GM21515 (cell line): ENCODE measurements around the gene DHODH.

Experiments used
- ATAC-seq: cut with Tn5 transposase; IDR thresholded peaks from one replicate; pipeline ENCODE4 v1.9.1; 2021; ENCODE audit not compliant: unreplicated experiment

Gene DHODH

DNA sequence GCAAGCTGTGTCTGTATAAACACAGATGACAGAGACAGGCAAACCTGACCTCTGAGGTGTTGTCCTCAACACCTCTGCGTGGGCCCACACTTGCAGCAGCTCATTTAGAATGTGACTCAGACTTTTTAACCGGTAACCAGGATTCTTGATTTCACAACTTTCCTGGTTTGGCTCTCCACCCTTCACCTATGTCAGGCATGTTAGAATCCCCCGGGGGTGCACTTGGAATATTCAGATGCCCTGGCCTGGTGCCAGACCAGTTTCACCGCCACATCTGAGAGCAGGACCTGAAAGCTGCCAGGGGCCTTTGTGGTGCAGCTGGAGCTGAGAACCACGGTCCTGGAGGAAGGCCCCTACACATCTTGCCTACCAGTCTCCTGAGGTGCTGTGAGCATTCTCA lies 4.8 kb downstream of the DHODH start:
- ATAC-seq = no peak

DNA sequence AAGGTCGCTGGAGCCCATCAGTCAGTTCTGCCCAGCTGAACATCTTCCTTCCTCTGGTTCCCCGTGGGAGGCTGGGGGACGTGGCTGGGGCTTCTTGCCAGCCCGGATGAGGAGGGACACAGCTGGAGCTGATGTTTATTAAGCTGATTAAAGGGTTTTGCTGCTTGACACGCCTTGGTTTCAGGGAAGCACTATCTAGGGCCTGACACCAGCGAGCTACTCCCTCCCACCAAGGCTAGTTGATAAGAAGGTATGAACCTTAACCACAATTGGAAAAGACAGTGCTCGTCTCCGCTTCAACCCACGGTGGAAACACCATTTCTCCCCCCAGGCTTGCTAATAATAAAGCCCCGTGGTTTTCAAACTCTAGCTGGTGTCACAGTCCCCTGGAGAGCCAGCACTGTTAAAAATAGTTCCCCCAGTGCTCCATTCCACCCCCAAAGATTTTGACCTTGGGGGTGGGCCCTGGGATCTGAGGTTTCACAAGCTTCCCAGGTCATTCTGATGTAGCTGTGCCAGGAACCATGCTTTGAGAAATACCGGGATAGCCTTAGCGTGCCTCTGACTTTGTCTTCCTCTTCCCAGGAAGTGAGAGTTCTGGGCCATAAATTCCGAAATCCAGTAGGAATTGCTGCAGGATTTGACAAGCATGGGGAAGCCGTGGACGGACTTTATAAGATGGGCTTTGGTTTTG lies 5.5 kb downstream of the DHODH start:
- no peak for ATAC-seq

DNA sequence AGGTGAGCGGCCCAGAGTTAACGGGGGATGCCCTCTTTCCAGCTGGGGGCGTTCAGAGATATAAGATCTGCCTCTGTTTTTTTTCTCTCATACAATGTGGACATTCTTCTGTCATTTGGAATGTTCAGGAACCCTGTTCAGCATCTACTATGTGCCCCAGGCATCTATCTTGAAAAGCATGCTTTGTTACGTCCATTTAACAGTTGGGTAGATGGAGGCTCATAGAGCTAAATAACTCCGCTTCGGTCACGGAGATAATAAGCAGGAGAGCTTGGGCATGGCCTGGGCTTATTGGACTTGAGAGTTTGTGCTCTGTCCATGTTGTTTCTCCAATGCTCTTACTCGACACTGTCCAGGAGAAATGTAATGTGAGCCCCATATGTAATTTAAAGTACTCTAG lies 6.1 kb downstream of the DHODH start:
- no peak for ATAC-seq

DNA sequence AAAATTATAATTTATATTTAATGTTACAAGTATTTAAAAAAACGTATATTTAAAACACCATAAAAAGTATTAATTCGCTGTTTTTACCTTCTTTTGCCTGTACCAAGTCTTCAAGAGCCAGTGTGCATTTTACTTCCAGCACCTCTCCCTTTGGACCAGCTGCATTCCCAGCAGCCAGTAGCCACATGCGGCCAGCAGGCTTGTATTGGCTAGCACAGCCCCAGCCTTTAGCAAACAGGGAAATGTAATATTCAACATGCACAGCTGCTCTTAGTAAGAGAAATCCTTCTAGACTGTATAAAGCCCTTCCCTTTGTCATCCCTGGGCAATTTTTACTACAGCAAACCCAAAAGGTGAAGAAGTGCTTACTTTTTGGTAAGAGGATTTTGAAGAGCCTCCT lies 6.6 kb downstream of the DHODH start:
- no peak for ATAC-seq

DNA sequence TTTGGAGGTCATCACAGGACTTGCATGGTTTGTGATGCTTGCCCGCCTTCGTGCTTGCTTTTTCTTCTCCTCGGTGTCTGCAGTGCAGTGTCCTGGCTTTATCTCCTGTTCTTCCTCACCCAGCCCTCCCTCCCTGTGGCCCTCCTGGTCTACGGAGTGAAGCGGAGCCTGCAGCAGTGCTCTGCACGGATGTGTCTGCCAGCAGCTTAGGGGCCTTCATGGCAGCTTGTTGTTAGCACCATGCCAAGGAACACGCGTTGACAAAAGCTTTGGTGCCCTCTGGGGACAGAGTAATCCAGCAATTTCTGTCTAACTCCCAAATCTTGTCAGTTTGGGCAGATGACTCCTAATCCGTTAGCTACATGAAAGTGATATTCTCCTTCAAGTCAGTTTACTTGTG lies 9.9 kb downstream of the DHODH start:
- no peak for ATAC-seq

DNA sequence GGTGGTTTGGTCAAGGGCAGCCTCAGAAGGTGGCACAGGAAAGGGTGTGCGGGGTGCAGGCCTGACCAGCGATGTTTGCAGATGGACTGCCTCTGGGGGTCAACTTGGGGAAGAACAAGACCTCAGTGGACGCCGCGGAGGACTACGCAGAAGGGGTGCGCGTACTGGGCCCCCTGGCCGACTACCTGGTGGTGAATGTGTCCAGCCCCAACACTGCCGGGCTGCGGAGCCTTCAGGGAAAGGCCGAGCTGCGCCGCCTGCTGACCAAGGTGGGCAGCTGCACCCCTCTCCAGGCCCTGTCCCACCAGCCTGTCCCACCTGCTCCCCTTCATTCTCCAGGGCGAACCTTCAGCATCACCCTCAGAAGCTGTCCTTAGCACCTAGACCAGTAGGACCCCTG lies 12.5 kb downstream of the DHODH start:
- ATAC-seq = no peak

DNA sequence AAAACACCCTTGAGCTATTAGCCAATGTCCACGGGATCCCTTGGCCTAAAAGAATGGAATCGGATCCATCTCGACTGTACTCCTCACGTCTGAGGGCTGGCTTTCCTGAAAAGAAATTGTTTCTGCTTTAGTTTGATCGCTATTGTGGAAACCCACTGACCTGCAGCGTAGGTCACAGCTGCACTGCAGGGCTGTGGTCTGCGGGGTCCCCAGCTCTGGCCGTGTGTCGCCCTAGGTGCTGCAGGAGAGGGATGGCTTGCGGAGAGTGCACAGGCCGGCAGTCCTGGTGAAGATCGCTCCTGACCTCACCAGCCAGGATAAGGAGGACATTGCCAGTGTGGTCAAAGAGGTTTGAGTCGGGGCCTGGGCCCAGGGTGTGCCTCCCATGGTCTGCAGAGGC lies 13.6 kb downstream of the DHODH start:
- ATAC-seq = no peak

DNA sequence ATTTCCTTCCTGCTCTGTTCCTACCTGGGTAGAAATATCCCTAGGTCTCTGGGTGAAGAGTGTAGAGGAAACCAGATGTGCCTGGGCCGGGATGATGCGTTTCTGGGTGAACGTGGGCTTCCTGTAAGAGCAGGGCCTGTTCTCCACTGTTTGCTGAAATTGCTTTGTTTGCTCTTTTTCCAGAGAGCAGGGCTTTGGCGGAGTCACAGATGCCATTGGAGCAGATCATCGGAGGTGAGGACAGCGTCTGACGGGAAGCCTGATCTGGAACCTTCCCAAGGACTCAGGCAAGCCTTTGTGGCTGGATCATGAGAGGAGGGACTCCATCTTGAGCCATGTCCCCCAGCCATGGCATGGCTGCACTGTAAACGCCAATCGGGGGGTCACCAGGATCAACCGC lies 15.4 kb downstream of the DHODH start:
- no peak for ATAC-seq

DNA sequence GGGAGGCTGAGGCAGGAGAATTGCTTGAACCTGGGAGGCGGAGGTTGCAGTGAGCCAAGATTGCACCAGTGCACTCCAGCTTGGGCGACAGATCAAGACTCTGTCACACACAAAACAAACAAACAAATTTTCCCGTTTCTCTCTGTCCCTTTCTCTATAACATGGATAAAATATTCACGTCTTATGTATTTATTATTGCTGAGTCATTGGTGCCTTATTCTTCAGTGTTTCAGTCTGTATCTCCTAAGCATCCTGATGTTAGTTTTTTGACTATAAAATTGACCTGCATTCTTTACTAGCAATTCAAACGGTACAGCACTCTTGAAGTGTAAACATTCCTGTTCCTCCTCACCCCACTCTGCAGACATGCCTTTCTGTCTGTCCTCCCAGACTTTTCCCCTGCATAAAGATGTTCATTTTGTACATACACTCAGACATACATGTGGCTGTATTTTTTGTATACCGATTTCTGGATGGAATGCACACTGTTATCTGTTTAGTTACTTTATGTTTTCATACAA lies 16.4 kb downstream of the DHODH start:
- ATAC-seq = no peak

DNA sequence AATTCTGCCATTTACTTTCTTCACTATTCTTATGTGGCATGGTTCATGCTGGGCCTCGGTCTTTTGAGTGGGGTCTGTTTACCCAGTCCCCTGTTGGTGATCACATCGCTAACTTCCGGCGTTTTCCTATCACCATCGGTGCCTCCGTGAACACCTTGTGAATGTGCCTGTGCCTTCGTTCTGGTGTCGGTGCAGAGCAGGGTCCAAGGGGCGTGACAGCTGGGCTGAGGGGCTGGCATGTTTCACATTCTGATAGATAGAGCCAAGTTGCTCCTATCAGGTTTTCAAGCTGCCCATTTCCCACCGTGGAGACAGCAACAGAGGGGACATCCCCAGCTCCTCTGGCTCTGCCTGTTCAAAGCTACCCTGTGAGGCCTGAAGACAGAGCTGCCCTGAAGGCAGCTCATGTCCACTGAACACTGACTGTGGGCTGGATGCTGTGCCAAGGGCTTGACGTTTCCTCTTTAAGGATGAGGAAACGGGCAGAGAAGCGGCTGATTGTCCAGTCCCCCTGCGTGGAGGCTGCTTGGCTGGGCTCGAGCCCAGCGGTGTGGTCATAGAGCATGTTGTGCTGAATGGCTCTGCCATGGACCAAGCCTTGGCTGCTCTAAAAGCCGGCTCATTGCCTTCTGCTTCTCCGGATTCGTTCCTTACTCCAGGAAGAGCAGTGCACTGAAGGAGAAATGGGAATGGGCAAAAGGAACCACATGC lies 17.0 kb downstream of the DHODH start:
- no peak for ATAC-seq

DNA sequence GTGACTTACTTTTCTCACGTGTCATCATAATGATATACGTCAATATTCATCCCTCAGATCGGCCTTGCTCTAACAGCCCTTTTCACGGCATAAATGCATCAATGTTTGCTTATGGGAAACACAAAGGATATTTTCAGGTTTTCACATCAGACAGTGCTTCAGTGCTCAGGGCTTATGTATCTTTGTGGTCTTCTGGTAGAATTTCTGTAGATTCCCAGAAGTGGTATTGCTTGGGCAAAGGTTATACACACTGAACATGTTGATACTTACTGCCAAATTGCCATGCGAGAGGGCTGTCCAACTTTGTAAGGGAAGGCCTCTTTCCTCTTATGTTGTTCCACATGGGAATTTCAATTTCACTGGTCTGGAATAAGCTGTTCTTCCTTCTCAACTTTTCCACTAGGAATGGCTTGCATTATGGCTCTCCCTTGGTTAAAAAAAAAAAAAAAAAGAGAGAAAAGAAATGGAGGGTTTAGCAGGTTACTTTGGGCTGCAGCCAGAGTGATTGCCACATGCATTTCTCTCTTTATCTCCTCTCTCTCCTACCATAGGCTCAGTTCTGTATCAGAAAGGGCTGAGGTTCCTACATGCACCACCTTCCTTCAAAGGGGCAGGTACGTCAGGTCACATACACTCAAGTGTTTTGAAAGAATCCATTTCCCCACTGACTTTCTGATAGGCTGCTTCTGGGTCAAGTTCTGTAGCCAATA lies 19.3 kb downstream of the DHODH start:
- ATAC-seq = no peak

DNA sequence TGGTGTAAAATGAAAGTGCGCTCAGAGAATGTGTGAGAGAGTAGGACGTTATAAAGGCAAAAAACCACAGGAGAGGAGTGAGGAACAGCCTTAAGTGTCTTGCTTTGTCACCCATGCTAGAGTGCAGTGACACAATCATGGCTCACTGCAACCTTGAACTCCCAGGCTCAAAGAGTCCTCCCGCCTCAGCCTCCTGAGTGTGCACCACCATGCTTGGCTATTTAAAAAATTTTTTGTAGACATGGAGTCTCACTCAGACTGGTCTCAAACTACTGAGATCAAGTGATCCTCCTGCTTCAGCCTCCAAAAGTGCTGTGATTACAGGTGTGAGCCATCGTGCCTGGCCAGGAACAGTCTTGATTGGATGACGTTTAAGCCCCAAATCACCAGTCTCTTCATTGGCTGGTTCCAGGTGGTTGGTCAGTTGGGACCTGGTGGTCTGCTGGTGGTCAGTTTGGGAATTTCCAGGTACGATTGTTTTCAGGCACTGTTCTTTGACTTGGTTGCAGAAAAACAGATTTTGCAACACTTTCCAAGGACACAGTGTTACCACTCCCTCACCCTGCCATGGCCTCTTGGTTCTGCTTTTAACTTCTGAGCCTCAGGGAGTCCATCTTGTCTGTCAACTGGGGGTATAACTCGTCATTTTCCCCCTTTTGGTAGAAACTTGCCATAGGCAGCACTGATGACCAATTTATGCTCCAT lies 21.2 kb downstream of the DHODH start:
- ATAC-seq = no peak

DNA sequence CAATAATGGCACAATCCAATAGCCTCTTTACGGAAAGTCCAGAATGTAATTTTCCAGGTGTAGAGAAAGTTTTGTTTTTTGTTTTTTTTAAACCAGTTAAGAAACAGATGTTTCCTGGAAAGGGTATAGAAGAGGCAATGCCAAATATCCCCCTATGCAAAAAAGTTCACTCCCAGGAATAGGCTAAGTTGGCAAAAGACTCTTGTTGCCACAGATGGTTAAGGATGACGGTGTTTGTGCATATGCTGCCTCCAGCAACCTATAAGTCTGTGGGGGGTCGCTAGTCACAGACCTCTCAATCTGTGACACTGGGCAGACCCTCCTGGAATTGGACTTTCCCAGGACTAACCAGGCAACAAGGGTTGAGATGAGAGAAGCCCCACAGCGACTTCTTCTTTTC lies 24.9 kb downstream of the DHODH start:
- ATAC-seq = no peak

DNA sequence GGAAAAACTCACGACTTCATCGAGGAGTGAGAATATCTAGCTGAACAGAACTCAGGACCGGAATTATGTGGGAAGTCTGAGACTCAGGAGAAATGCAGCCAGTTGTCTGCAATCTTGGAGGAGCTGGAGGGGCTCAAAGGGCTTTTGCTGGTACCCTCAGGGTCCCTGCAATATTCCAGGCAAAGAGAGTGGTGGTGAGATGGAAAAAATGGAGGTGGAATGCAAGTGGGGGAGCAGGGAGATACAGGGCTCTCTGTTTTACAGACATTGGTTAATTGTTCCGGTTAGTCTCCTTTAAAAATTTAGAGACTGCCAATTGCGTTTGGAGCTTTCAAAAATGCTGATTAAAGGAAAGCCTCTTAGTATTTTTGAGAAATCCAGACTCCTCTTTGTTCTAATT lies 27.6 kb downstream of the DHODH start:
- ATAC-seq = no peak

DNA sequence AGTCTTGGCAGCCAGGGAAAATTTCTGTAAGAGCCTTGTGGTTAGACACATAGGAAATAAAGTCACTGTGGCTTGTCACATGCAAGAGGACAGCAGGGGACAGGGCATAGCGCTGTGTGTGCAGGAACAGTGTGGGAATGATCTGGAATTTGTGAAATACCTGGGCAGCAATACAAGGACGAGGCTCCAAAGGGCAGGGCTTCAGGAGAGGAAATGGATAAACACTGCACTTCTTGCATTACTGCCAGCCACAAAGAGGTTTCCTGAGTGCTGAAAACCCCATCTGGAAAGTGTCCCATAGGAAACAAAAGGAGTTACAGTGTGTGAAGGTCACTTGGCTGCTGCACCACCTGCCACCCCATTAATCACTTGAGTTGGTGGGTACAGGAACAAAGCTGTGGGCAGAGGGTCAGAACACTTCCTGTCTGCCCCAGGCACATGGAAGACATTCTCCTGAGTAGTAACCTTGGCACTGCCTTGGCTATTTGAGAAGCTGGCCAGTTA lies 33.7 kb downstream of the DHODH start:
- ATAC-seq = no peak

DNA sequence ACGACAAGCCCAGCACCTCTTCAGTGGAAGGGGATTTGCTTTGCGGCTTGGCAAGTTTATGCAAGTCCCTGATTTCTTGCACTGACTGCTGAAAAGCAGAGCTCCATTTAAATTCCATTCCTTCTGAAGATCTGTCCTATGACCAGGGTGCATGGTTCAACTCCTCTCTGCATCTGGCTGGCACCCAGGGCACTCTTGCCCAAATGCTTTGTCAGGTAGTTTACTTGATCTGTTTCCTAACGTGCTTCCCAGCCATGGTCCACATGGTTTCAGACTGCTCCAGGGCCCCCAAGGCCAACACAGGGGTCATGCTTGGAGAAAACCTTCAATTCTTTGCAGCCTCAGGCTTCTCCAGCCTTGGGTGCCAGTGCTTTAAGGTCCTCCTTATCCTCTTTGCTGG lies 34.5 kb downstream of the DHODH start:
- no peak for ATAC-seq

DNA sequence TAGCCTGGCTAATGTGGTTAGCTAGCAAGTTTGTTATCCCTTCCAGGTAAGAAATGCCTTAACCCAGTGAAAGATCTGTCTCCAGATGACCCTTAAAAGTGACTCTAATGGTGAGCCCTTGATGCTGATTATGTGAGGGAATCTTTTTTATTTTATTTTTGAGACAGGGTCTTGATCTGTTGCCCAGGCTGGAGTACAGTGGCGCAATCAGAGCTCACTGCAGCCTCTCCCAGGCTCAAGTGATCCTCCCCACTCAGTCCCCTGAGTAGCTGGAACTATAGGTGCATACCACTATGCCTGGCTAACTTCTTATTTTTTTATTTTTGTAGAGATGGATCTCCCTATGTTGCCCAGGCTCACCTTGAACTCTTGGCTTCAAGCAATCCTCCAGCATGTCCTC lies 35.0 kb downstream of the DHODH start:
- ATAC-seq = no peak

DNA sequence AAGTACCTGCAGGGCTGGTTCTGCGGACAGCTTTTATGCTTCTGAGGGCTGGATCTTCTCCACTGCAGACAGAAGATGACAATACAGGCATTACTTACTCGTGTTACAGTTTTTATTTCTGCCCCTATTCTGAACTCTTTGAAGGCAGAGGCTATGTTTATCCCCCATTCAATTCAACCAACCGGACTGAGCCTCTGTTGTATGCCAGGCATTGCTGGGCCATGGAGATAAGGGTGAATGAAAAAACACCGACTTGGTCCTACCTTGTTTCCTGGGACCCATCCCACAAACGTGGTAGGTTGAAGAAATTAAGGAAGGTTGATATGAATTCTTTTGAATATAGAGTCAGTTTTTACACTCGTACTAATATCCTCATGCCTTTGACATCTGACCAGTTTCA lies 35.8 kb downstream of the DHODH start:
- ATAC-seq = no peak

DNA sequence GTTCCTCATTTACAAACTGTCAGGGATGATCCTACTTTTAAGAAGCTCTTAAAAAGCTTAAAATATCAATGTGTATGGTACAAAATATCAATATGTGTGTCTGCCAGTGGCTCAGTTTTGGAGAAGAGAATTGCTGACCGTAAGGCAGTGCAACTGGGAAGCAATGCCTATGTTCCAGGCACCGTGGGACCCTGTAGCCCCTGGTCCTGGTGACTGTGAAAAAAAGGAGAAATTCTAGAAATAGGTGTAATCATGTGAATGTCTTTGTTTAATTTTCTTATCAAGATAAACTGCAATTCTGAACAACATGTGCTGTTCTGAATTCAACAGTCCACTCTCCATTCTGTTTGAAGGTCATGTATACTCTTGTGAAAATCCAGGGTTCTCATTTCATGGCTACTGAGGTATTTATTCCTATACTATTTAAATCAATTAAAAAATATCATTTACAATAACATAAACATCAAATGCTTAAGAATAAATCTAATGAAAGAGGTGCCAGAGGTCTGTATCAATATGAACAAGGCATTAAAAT lies 36.3 kb downstream of the DHODH start:
- ATAC-seq = no peak

DNA sequence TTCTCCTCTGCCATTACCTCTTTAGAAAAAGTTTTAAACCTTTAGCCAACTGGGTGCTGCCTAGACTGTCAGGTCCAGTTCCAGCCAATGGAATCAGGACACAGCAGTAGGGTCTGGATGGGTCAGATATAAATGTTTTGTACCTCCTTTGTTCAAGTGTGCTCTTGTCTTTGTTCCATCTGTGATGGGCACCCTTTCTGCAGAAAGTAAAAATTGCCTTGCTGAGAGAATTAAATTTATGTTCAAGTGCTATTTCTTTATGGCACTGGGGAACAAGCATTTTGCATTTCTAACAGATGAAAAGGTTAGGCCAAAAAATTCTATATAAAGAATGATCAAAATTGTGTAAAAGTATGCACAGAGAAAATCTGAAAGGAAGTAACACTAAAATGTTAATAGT lies 40.6 kb downstream of the DHODH start:
- ATAC-seq = no peak
